Measurements from ENCODE around the gene SPAG16. TPM values are rescaled to one million over a fixed set of nuclear protein-coding genes. Genes with fewer than 3 reads are reported as not detected.

The SPAG16 gene
- total RNA-seq, 1 experiment from 2014 or later, result 13.0 TPM

- no peaks in the 10 kb centered on the region for H3K27me3 ChIP-seq (ENCODE audit: control insufficient read depth, insufficient read depth, low read length)
Observed at GRCh38 chr2:213545481-213545880, 261.2 kb downstream of the SPAG16 start.

GRCh38 chr2:213545964-213546475 lies 261.8 kb downstream of the SPAG16 start:
- Histone ChIP-seq H3K4me3 (ENCODE audit: low read depth in 2 of 2, low read length in 2 of 2) (no peak overlapping the region), H3K27ac (ENCODE audit: low read length) (no peak overlapping the region), H3K27me3 (ENCODE audit: control insufficient read depth, insufficient read depth, low read length) (no peaks in the 10 kb centered on the region), H3K36me3 (ENCODE audit: control insufficient read depth, insufficient read depth, low read length) (no peaks in the 10 kb centered on the region), H3K9me3 (ENCODE audit: control insufficient read depth, insufficient read depth, low read depth, low read length) (peaks cover 3% of the 10 kb centered on the region; the same call in 1 of the 2 replicates), H3K4me1 (ENCODE audit: control insufficient read depth, insufficient read depth, low read length) (no peaks in the 10 kb centered on the region)
- in situ Hi-C loops (cut with HindIII; ENCODE audit: low pct_unique_long_range_greater_than_20kb, low sequenced_read_pairs) (no loop called here), intact Hi-C loops (cut with micrococcal nuclease; ENCODE audit: unreplicated experiment) (no loop called here)
- ChIA-PET POLR2A (no interaction called here), CTCF (no interaction called here)
- no peak for ATAC-seq
- TF ChIP-seq SIN3A (IDR thresholded peaks at IDR 0.05; ENCODE audit: borderline replicate concordance, insufficient read depth, low read depth, low read length), result no peak
- no peak for TF ChIP-seq TCF7L2 (IDR thresholded peaks at IDR 0.05; ENCODE audit: low read depth, low read length)
- no peak for TF ChIP-seq CTCF (IDR thresholded peaks at IDR 0.05)
- no TSS peak for BruUV-seq (replicated peaks)
- no peak for DNase-seq (ENCODE audit: low read depth, low spot score)

More at GRCh38 chr2:213545481-213545880, 261.2 kb downstream of the SPAG16 start:
- peaks cover 3% of the 10 kb centered on the region; the same call in 1 of the 2 replicates for H3K9me3 ChIP-seq (ENCODE audit: control insufficient read depth, insufficient read depth, low read depth, low read length)
- no peak for TF ChIP-seq SIN3A (IDR thresholded peaks at IDR 0.05; ENCODE audit: borderline replicate concordance, insufficient read depth, low read depth, low read length)
- no peak for TF ChIP-seq REST (IDR thresholded peaks at IDR 0.05; ENCODE audit: insufficient read depth in 1 of 2, low read depth in 2 of 2, low read length in 1 of 2)
- TF ChIP-seq TCF7L2 (IDR thresholded peaks at IDR 0.05; ENCODE audit: low read depth, low read length), result no peak
- TF ChIP-seq POLR2AphosphoS5 (IDR thresholded peaks at IDR 0.05; ENCODE audit: low read depth, low read length), result no peak
- TF ChIP-seq CTCF (IDR thresholded peaks at IDR 0.05), result no peak
- intact Hi-C loops (cut with micrococcal nuclease; ENCODE audit: unreplicated experiment) (no loop called here), in situ Hi-C loops (cut with HindIII; ENCODE audit: low pct_unique_long_range_greater_than_20kb, low sequenced_read_pairs) (no loop called here)
- no peak overlapping the region for H3K27ac ChIP-seq (ENCODE audit: low read length)
- no peak for ATAC-seq
- no TSS peak for BruUV-seq (replicated peaks)
- POLR2A ChIA-PET, result no interaction called here
- no peaks in the 10 kb centered on the region for H3K36me3 ChIP-seq (ENCODE audit: control insufficient read depth, insufficient read depth, low read length)
- H3K4me3 ChIP-seq (ENCODE audit: low read depth in 2 of 2, low read length in 2 of 2), result no peak overlapping the region
- no peak for DNase-seq (ENCODE audit: low read depth, low spot score)
- CTCF ChIA-PET, result no interaction called here
- H3K4me1 ChIP-seq (ENCODE audit: control insufficient read depth, insufficient read depth, low read length), result no peaks in the 10 kb centered on the region

Data from Panc1 (cell line).